Neural crest cell (in vitro differentiated cells): ENCODE results near the gene RFFL. TPM values are rescaled to one million over a fixed set of nuclear protein-coding genes. Genes with fewer than 3 reads are reported as not detected.
"Not testable (repeated sequence)": the region's sequence is repeated elsewhere in the genome, so short reads cannot be mapped to it uniquely, and the experiment has no call there.

Experiments
- DNase-seq: peaks from one replicate; pipeline ENCODE4 v3.0.0; 2021; ENCODE audit warnings: low read depth, mixed read lengths, low spot score
- H3K27ac Mint-ChIP-seq: one replicate; pipeline ENCODE4 v1.8.0; 2021; ENCODE audit warnings: mild to moderate bottlenecking, mixed read lengths; ENCODE audit not compliant: unreplicated experiment
- H3K27me3 Mint-ChIP-seq: 2 replicates; pipeline ENCODE4 v1.8.0; 2021; ENCODE audit warnings: low read depth, mild to moderate bottlenecking, mixed read lengths
- H3K36me3 Mint-ChIP-seq: 2 replicates; pipeline ENCODE4 v1.8.0; 2021; ENCODE audit warnings: low read depth, mild to moderate bottlenecking, mixed read lengths
- H3K4me1 Mint-ChIP-seq: 2 replicates; pipeline ENCODE4 v1.8.0; 2021; ENCODE audit warnings: mixed read lengths
- H3K4me3 Mint-ChIP-seq: one replicate; pipeline ENCODE4 v1.8.0; 2021; ENCODE audit warnings: mild to moderate bottlenecking, mixed read lengths
- H3K9me3 Mint-ChIP-seq: 2 replicates; pipeline ENCODE4 v1.8.0; 2021; ENCODE audit warnings: mixed read lengths
- long read RNA-seq: library from polyadenylated mRNA; unstranded; transcript quantifications from one replicate; pipeline ENCODE4 v2.0.0, GENCODE V29; 2020
- total RNA-seq: library from RNA; stranded (reverse); gene quantifications from 2 replicates; pipeline ENCODE4 v1.2.1, GENCODE V29; 2021
- TF ChIP-seq, protein P1 (sequence below): fragments of 200-600 bp; sonication (generic); conservative IDR thresholded peaks from 2 replicates; pipeline ENCODE4 v1.5.0; 2021; ENCODE audit warnings: antibody characterized with exemption, mild to moderate bottlenecking

Gene RFFL
- 22.5 and 23.2 TPM in 2 replicates for total RNA-seq
- long read RNA-seq, full-length matches to known transcripts = 1 of 10 reads
- long read RNA-seq, partial matches to known transcripts = 3 of 10 reads
- long read RNA-seq, other reads (novel, unspliced or antisense) = 6 of 10 reads

- TF ChIP-seq, protein P1, sequence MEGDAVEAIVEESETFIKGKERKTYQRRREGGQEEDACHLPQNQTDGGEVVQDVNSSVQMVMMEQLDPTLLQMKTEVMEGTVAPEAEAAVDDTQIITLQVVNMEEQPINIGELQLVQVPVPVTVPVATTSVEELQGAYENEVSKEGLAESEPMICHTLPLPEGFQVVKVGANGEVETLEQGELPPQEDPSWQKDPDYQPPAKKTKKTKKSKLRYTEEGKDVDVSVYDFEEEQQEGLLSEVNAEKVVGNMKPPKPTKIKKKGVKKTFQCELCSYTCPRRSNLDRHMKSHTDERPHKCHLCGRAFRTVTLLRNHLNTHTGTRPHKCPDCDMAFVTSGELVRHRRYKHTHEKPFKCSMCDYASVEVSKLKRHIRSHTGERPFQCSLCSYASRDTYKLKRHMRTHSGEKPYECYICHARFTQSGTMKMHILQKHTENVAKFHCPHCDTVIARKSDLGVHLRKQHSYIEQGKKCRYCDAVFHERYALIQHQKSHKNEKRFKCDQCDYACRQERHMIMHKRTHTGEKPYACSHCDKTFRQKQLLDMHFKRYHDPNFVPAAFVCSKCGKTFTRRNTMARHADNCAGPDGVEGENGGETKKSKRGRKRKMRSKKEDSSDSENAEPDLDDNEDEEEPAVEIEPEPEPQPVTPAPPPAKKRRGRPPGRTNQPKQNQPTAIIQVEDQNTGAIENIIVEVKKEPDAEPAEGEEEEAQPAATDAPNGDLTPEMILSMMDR = no peak
- H3K4me1 Mint-ChIP-seq = peaks cover 41% of the 10 kb centered on the region
- peak; percentile 34 for DNase-seq
- H3K4me3 Mint-ChIP-seq = peak within 1 kb of the TSS; percentile 40
- no peaks in the 10 kb centered on the region for H3K9me3 Mint-ChIP-seq
- peak within 1 kb of the TSS; percentile 97 for H3K27ac Mint-ChIP-seq
- H3K27me3 Mint-ChIP-seq = no peaks in the 10 kb centered on the region
- peaks cover 3% of the 10 kb centered on the region for H3K36me3 Mint-ChIP-seq
Measured at GRCh38 chr17:35063514-35064223, at the start of gene RFFL. TSS of gene RFFL (minus strand) at chr17:35063707. CDS start at chr17:35026553, 37,154 bp downstream.

- not testable (repeated sequence) for H3K27me3 Mint-ChIP-seq
Measured at GRCh38 chr17:35110791-35111190, 47.3 kb upstream of the RFFL start.

DNA sequence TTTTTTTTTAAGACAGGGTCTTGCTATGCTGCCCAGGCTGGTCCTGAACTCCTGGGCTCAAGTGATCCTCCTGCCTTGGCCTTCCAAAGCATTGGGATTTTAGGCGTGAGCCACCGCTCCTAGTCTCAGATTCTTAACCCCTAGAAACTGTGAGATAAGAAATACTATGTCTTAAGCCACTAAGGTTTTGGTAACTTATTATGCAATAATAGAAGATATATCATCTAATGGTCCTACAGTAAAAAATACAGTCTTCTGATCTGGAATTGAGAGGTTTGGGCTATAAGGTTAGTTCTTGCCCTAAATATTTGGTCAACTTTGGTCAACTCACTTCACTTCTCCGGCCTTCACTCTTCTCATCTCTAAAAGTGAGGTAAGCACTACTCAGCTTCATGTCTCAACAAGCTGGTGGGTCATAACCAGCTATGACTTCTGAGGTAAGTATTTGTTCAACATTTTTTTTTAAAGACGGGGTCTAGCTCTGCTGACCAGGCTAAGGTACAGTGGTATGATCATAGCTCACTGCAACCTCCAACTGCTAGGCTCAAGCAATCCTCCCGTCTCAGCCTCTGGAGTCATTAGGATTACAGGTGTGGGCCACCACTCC is 41.4 kb upstream of the RFFL start:
- Mint-ChIP-seq H3K4me3 (no peak overlapping the region), H3K36me3 (peaks cover 12% of the 10 kb centered on the region), H3K9me3 (no peaks in the 10 kb centered on the region), H3K27me3 (no peaks in the 10 kb centered on the region), H3K4me1 (no peaks in the 10 kb centered on the region), H3K27ac (no peak overlapping the region)
- no peak for DNase-seq
- TF ChIP-seq, protein P1 = no peak

More at GRCh38 chr17:35110791-35111190, 47.3 kb upstream of the RFFL start:
- H3K9me3 Mint-ChIP-seq, H3K27ac Mint-ChIP-seq, H3K4me3 Mint-ChIP-seq, H3K4me1 Mint-ChIP-seq, DNase-seq: not testable (repeated sequence)
- H3K36me3 Mint-ChIP-seq = peaks cover 16% of the 10 kb centered on the region

DNA sequence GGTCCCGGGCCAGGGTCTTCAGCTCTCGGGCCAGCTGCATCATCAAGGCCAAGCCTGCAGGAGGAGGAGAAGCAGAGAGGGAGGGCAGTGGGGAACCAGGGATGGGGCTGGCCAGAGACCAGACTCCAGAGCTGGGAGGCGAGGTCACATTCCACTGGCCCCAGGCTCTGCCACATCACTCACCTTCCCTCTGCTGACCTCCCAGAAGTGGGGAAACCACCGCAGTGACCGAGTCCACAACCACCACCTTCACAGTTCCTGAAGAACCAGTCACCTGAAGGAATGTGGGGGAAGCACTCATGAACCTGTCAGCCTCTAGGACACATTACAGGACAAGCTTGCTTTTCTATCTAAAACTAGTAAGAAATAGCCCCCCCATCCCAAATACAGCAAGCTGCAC is 39.8 kb upstream of the RFFL start:
- H3K9me3 Mint-ChIP-seq = no peaks in the 10 kb centered on the region
- no peaks in the 10 kb centered on the region for H3K27me3 Mint-ChIP-seq
- H3K4me1 Mint-ChIP-seq = no peaks in the 10 kb centered on the region
- TF ChIP-seq, protein P1 = no peak
- no peak overlapping the region for H3K4me3 Mint-ChIP-seq
- peaks cover 12% of the 10 kb centered on the region for H3K36me3 Mint-ChIP-seq
- no peak for DNase-seq
- H3K27ac Mint-ChIP-seq = no peak overlapping the region

GRCh38 chr17:35101725-35102124 is 38.2 kb upstream of the RFFL start:
- Mint-ChIP-seq H3K9me3 (no peaks in the 10 kb centered on the region), H3K27ac (no peak overlapping the region), H3K4me1 (no peaks in the 10 kb centered on the region), H3K4me3 (no peak overlapping the region), H3K27me3 (no peaks in the 10 kb centered on the region), H3K36me3 (peaks cover 14% of the 10 kb centered on the region)
- no peak for DNase-seq
- TF ChIP-seq, protein P1 = no peak

DNA sequence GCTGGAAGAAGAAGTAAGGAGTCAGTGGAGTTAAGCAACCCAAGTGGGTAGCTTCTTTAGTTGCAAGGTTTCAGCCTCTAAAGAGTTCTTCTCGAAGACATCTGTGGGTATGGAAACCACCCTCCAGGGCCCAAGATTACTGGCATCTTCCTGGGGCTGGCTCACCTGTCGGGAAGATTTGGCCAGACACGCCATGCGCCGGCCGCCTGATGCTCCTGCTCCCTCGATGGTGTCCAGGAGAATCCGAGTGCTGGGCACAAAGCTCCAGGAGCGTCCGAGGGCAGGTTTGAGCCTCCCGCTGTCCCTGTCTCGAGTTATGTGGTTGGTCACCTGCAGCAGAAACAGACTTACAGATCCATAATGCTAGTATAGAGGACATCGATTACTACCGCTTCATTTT is 37.5 kb upstream of the RFFL start:
- no peaks in the 10 kb centered on the region for H3K9me3 Mint-ChIP-seq
- no peak for DNase-seq
- H3K4me1 Mint-ChIP-seq = no peaks in the 10 kb centered on the region
- H3K36me3 Mint-ChIP-seq = peaks cover 7% of the 10 kb centered on the region
- TF ChIP-seq, protein P1 = no peak
- no peak overlapping the region for H3K27ac Mint-ChIP-seq
- no peak overlapping the region for H3K4me3 Mint-ChIP-seq
- no peaks in the 10 kb centered on the region for H3K27me3 Mint-ChIP-seq
